22Rv1 (cell line): ENCODE measurements around the gene SNX21.

Source experiments
- H3K27ac ChIP-seq: fragments of 450-650 bp; 2 replicates; pipeline ENCODE4 v1.5.1; 2017
- CTCF ChIP-seq: fragments of 450-650 bp; IDR thresholded peaks from 2 replicates; pipeline ENCODE4 v1.5.1; 2017; ENCODE audit warnings: mild to moderate bottlenecking
- ZFX ChIP-seq: fragments of 450-650 bp; IDR thresholded peaks from 2 replicates; pipeline ENCODE4 v1.6.1; 2017; ENCODE audit warnings: antibody characterized with exemption, borderline replicate concordance

The SNX21 gene

GRCh38 chr20:45845452-45845851, 11.9 kb downstream of the SNX21 start:
- H3K27ac ChIP-seq: no peak overlapping the region
- TF ChIP-seq ZFX (no peak), CTCF (no peak)

- peak overlapping the region; percentile 42 for H3K27ac ChIP-seq
- TF ChIP-seq CTCF: no peak
- TF ChIP-seq ZFX: no peak
Measured at GRCh38 chr20:45848421-45848820, 14.8 kb downstream of the SNX21 start.

- H3K27ac ChIP-seq: peak overlapping the region; percentile 42
- TF ChIP-seq ZFX (no peak), CTCF (no peak)
Measured at GRCh38 chr20:45848969-45849582, 15.5 kb downstream of the SNX21 start.

- H3K27ac ChIP-seq: no peak overlapping the region
- TF ChIP-seq ZFX: no peak
- TF ChIP-seq CTCF: no peak
Measured at GRCh38 chr20:45850238-45850637, 16.6 kb downstream of the SNX21 start.

- H3K27ac ChIP-seq: no peak overlapping the region
- TF ChIP-seq ZFX: no peak
- no peak for TF ChIP-seq CTCF
Measured at GRCh38 chr20:45850926-45851325, 17.3 kb downstream of the SNX21 start.

- no peak overlapping the region for H3K27ac ChIP-seq
- no peak for TF ChIP-seq CTCF
- no peak for TF ChIP-seq ZFX
Measured at GRCh38 chr20:45851501-45851900, 17.9 kb downstream of the SNX21 start.

- no peak overlapping the region for H3K27ac ChIP-seq
- TF ChIP-seq CTCF: no peak
- no peak for TF ChIP-seq ZFX
Measured at GRCh38 chr20:45852326-45852725, 18.7 kb downstream of the SNX21 start.
